Measurements from ENCODE around the gene ZBED1.
"Not testable (repeated sequence)": the region's sequence is repeated elsewhere in the genome, so short reads cannot be mapped to it uniquely, and the experiment has no call there.

GRCh38 chrX:2469852-2470251 lies 30.9 kb downstream of the ZBED1 start:
- TF ChIP-seq POLR2AphosphoS5 (IDR thresholded peaks at IDR 0.05): not testable (repeated sequence)
- TF ChIP-seq, protein P1, sequence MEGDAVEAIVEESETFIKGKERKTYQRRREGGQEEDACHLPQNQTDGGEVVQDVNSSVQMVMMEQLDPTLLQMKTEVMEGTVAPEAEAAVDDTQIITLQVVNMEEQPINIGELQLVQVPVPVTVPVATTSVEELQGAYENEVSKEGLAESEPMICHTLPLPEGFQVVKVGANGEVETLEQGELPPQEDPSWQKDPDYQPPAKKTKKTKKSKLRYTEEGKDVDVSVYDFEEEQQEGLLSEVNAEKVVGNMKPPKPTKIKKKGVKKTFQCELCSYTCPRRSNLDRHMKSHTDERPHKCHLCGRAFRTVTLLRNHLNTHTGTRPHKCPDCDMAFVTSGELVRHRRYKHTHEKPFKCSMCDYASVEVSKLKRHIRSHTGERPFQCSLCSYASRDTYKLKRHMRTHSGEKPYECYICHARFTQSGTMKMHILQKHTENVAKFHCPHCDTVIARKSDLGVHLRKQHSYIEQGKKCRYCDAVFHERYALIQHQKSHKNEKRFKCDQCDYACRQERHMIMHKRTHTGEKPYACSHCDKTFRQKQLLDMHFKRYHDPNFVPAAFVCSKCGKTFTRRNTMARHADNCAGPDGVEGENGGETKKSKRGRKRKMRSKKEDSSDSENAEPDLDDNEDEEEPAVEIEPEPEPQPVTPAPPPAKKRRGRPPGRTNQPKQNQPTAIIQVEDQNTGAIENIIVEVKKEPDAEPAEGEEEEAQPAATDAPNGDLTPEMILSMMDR (IDR thresholded peaks at IDR 0.05): not testable (repeated sequence)

All from gastroesophageal sphincter (tissue), 3 donors.